ENCODE measurements around the gene MTHFS.

DNA sequence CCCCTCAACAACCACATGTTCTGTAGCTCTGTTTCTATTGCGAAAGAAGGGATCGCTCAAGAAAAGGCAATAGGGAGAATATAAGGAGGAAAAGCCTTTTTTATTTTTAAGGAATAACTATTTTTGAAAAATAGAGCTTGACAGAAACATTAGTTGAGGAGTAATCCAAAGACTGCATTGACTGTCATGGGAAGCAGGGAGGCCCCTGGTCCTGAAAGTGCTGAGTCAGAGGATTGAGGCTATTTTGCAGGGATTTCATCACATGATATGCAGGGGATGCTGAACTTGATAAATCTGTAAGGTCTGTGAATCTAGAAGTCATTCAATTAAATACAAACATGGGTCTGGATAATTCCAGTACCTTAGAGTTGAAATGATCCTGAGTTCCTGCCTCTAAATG lies 92.0 kb downstream of the MTHFS start:
- no peak for TF ChIP-seq POLR2A (IDR thresholded peaks at IDR 0.05; ENCODE audit: low read length)
- no peak for TF ChIP-seq GATA1 (IDR thresholded peaks at IDR 0.05; ENCODE audit: low read depth, low read length)
